Right lobe of liver (tissue), 4 donors: ENCODE results near the gene CYP27C1.

Experiments used
- CTCF ChIP-seq, 4 donors: fragments of 200-600 bp in 3 of 4; fragments of 450-650 bp in 1 of 4; IDR thresholded peaks; one replicate each; pipeline versions ENCODE4 v1.5.1 to v1.8.0; 2016 to 2022; ENCODE audit warnings: antibody characterized with exemption in 4 of 4, mild to moderate bottlenecking in 2 of 4
- POLR2A ChIP-seq: fragments of 450-650 bp; IDR thresholded peaks from one replicate; pipeline ENCODE4 v1.6.1; 2017; ENCODE audit warnings: antibody characterized with exemption, mild to moderate bottlenecking
- donor health status: DM: no; HTN: no; CAD: no.
- donor health status: DM: no; HTN: no; CAD: no.
- donor health status: DM: no; HTN: yes; CAD: no.

- TF ChIP-seq CTCF (IDR thresholded peaks at IDR 0.05) (no peak), POLR2A (no peak)
Measured at GRCh38 chr2:127254386-127254981, 34.4 kb upstream of the CYP27C1 start.
